ENCODE measurements around the gene RCSD1.

Gene RCSD1

DNA sequence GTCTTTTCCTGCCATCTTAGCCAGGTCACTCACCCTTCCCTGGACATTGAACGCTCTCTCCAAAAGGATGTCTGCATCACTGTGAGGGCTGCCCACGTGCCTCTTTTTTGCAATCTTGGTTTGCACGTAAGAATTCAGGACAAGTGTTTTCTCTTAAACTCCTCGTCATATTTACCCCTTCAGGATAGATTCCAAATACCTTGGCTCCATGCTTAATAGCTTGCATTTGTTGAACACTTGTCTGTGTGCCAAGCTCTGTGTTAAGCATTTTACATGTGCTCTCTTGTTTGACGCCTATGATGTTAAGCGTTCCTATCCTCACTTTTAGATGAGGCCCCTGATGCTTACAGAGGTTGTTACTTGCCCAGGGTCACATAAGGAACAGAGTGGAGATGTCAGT, 29.8 kb downstream of the RCSD1 start:
- Histone ChIP-seq H3K4me3 (no peak overlapping the region), H3K4me2 (peak overlapping the region; percentile 63 to 98 (median 83)), H3K9me3 (replicated peaks in 1 of 11) (no peaks in the 10 kb centered on the region), H4K20me1 (peaks cover 100% of the 10 kb centered on the region in 11 experiments), H3K36me3 (peaks cover 84 to 100% (median 99%) of the 10 kb centered on the region in 11 experiments), H3K9ac (0 out of 22 replicates have a peak overlapping the region, but pooled peaks of 1 of the 11 experiments have one; percentile 0), H3K27ac (peak overlapping the region in 3 of 11 experiments; percentile 1 to 42 (median 7); a peak in 2 of 22 replicates), H3K4me1 (peaks cover 97 to 100% (median 99%) of the 10 kb centered on the region in 10 experiments), H3K27me3 (no peaks in the 10 kb centered on the region)
- TF ChIP-seq Cebpa-rat (IDR thresholded peaks at IDR 0.05): no peak

DNA sequence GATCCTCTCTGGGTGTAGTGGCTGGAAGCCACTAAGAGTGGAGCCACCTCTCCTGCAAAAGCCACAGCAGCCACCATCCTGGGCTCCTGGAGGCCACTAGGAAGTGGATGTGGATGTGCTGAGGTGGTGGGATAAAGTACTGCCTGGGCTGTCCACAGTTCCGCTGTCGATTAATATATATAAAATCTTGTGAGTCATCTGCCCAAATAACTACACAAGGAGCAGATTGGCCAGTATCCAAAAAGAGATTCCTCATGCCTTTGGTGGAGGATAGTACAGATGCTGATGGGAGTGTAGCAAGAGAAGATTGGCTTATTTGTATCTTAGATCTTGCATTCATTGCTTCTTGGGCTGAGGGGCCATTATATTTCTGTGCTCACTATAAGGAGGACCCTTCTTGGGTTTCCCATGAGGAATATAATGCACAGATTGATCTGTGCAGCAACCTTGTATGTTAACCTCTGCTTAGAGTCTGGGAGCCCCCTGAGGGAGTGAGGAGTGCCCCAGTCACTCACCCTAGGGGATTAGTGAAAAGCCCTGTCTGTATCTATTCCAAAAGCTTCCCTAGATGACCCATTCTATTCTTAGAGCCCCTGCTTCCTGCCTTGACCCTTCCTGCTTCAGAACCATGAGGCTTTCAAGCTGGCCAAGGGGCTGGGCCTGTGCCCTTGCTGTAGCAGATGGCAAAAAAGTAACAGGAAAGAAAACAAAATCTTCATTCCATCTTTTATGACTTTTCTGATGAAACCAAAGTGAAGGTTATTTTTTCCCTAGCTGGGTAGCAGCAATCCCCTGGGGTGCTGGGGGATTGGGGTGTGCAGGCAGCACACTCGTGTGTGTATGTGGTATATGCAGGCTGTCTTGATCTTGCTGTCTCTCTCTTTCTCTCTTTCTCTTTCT, 31.7 kb downstream of the RCSD1 start:
- H3K27me3 ChIP-seq: no peaks in the 10 kb centered on the region
- peaks cover 84 to 100% (median 99%) of the 10 kb centered on the region in 11 experiments for H3K36me3 ChIP-seq
- no peak for TF ChIP-seq Cebpa-rat (IDR thresholded peaks at IDR 0.05)
- peaks cover 100% of the 10 kb centered on the region in 11 experiments for H4K20me1 ChIP-seq
- H3K9ac ChIP-seq: peak overlapping the region in 7 of 11 experiments; percentile 15 to 61 (median 45); a peak in 11 of 22 replicates
- H3K4me2 ChIP-seq: peak overlapping the region; percentile 63 to 98 (median 83)
- peak overlapping the region in 8 of 11 experiments; percentile 6 to 50 (median 24); a peak in 11 of 22 replicates for H3K27ac ChIP-seq
- H3K9me3 ChIP-seq (replicated peaks in 1 of 11): no peaks in the 10 kb centered on the region
- H3K4me1 ChIP-seq: peaks cover 97 to 100% (median 99%) of the 10 kb centered on the region in 10 experiments
- peak overlapping the region in 2 of 10 experiments; percentile 18 to 35; a peak in 5 of 20 replicates for H3K4me3 ChIP-seq

DNA sequence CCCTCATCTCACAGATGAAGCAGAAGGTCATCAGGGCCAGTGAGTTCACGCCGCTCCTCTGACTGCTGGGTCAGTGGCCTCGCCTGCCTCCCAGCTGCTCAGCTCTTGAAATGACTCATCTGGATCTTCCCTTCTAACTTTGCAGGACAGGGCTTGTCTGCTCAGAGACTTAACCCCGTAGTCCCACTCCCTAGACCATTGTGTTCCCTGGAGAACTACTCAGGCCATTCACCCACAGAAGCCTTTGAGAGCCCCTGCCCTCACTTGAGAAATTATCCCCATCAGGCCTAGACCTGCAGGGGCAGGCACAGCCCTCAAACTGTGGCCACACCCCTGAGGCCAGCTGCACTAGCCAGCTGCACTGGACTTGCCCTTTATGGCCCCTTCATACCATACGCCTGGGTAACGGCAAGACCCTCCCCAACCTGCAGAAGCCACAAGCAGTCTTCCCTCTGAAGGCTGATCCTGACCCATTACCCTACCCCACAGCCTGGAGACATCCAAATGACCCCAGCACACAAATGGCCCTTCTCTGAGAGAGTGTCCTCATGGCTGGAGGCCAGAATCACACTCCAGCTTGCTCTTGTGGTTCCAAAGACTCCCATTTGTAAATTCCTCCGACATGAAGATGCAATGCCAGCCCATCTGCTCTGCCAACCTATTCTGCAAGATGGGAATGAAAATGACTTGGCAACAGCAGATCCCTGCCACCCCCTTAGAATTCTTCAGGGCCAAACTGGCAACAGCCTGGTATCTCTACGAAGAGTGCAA, 33.2 kb downstream of the RCSD1 start:
- peaks cover 79 to 100% (median 99%) of the 10 kb centered on the region in 11 experiments for H3K36me3 ChIP-seq
- H3K4me2 ChIP-seq: peak overlapping the region; percentile 52 to 98 (median 80); a peak in 19 of 22 replicates
- H3K4me1 ChIP-seq: peaks cover 97 to 100% (median 99%) of the 10 kb centered on the region in 10 experiments
- no peak overlapping the region for H3K4me3 ChIP-seq
- H3K9me3 ChIP-seq (replicated peaks in 1 of 11): no peaks in the 10 kb centered on the region
- peak overlapping the region in 2 of 11 experiments; percentile 16 to 50; a peak in 3 of 22 replicates for H3K27ac ChIP-seq
- 0 out of 22 replicates have a peak overlapping the region, but pooled peaks of 1 of the 11 experiments have one; percentile 44 for H3K9ac ChIP-seq
- H4K20me1 ChIP-seq: peaks cover 100% of the 10 kb centered on the region in 11 experiments
- H3K27me3 ChIP-seq: no peaks in the 10 kb centered on the region
- TF ChIP-seq Cebpa-rat (IDR thresholded peaks at IDR 0.05): no peak

DNA sequence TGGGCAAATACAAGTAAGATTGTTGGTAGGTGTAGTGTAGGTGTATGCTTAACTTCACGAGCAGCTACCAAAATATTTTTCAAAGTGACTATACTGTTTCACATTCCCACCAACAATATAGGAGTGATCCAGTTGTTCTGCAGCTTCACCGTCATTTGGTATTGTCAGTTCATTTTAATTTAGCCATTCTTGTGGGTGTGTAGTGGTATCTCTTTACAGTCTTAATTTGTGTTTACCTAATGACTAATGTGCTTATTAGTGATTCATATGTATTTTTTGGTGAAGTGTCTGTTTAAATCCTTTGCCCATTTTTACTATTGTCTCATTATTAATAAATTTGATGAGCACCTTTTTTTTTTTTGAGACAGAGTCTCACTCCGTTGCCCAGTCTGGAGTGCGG, 35.4 kb downstream of the RCSD1 start:
- peak overlapping the region; percentile 52 to 95 (median 68); a peak in 21 of 22 replicates for H3K4me2 ChIP-seq
- TF ChIP-seq Cebpa-rat (IDR thresholded peaks at IDR 0.05): no peak
- H3K4me1 ChIP-seq: peaks cover 94 to 100% (median 100%) of the 10 kb centered on the region in 10 experiments
- H3K9me3 ChIP-seq (replicated peaks in 1 of 11): no peaks in the 10 kb centered on the region
- H3K27ac ChIP-seq: peak overlapping the region in 2 of 11 experiments; percentile 31 to 37; a peak in 3 of 22 replicates
- peaks cover 100% of the 10 kb centered on the region in 11 experiments for H4K20me1 ChIP-seq
- no peaks in the 10 kb centered on the region for H3K27me3 ChIP-seq
- H3K9ac ChIP-seq: peak overlapping the region in 1 of 11 experiments; percentile 21; a peak in 1 of 22 replicates
- H3K36me3 ChIP-seq: peaks cover 76 to 100% (median 99%) of the 10 kb centered on the region in 11 experiments
- no peak overlapping the region for H3K4me3 ChIP-seq

DNA sequence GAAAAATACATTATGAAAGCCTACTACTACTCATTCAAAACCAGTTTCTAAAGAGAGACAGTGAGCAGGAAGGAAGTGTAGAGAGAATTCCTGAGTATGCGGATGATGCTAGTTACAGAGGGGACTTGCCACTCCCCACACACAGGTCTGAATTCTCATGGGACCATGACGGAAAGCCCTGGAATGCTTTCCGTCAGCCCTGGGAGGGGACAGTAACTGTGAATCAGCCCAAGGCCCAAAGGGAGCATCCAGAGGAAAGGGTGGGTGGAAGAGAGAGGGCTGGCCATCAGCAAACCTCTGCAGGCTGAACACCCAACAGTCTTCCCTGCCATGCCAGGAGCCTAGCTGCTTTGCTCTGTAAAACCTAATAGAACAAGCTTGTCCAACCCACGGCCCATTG, 36.4 kb downstream of the RCSD1 start:
- H4K20me1 ChIP-seq: peaks cover 100% of the 10 kb centered on the region in 11 experiments

DNA sequence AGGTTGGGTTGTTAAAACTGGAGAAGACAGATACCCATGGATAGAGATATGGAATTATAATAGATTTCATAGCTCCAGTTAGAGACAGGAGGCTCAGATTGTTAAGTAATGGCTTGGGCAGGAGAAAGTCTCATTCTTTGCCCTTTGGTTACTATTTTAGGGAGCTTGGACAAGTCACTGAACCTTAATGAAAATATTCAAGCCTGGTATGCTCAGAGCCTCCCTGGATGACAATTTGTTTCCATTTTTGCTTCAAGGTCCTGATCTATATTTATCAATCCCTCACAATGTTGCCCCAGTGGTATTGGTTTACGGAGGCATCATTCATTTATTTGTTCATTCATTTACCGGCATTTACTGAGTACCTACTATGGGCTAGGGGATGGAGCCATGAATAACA, 37.5 kb downstream of the RCSD1 start:
- H4K20me1 ChIP-seq: peaks cover 100% of the 10 kb centered on the region in 11 experiments
- peak overlapping the region; percentile 41 to 95 (median 68); a peak in 21 of 22 replicates for H3K4me2 ChIP-seq
- H3K9me3 ChIP-seq (replicated peaks in 1 of 11): no peaks in the 10 kb centered on the region
- H3K4me1 ChIP-seq: peaks cover 89 to 100% (median 98%) of the 10 kb centered on the region in 10 experiments
- no peak for TF ChIP-seq Cebpa-rat (IDR thresholded peaks at IDR 0.05)
- H3K27me3 ChIP-seq: no peaks in the 10 kb centered on the region
- peak overlapping the region in 4 of 11 experiments; percentile 4 to 17 (median 10); a peak in 3 of 22 replicates for H3K27ac ChIP-seq
- no peak overlapping the region for H3K4me3 ChIP-seq
- H3K9ac ChIP-seq: 0 out of 22 replicates have a peak overlapping the region, but pooled peaks of 1 of the 11 experiments have one; percentile 20
- peaks cover 85 to 100% (median 100%) of the 10 kb centered on the region in 11 experiments for H3K36me3 ChIP-seq

More for the DNA sequence above, 36.4 kb downstream of the RCSD1 start:
- H3K9me3 ChIP-seq (replicated peaks in 1 of 11): no peaks in the 10 kb centered on the region
- peak overlapping the region; percentile 52 to 95 (median 68) for H3K4me2 ChIP-seq
- H3K36me3 ChIP-seq: peaks cover 81 to 100% (median 99%) of the 10 kb centered on the region in 11 experiments
- peaks cover 91 to 100% (median 100%) of the 10 kb centered on the region in 10 experiments for H3K4me1 ChIP-seq
- peak overlapping the region in 9 of 11 experiments; percentile 5 to 45 (median 24); a peak in 13 of 22 replicates for H3K27ac ChIP-seq
- H3K9ac ChIP-seq: peak overlapping the region in 4 of 11 experiments; percentile 11 to 24 (median 19); a peak in 4 of 22 replicates
- no peaks in the 10 kb centered on the region for H3K27me3 ChIP-seq
- no peak for TF ChIP-seq Cebpa-rat (IDR thresholded peaks at IDR 0.05)
- H3K4me3 ChIP-seq: no peak overlapping the region

DNA sequence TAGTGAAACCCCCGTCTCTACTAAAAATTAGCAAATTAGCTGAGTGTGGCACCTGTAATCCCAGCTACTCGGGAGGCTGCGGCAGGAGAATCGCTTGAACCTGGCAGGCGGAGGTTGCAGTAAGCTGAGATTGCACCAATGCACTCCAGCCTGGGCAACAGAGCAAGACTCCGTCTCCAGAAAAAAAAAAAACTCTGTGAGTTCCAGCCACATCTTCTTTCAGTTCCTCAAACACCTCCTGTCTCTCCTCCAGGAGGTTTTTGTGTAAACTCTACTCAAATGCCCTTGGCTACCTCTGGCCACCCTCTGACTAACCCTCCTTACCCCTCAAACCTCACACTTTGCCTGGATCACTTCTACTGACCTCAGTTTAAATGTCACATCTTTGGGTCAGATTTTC, 38.1 kb downstream of the RCSD1 start:
- H3K4me2 ChIP-seq: peak overlapping the region; percentile 41 to 95 (median 68); a peak in 21 of 22 replicates
- no peaks in the 10 kb centered on the region for H3K9me3 ChIP-seq (replicated peaks in 1 of 11)
- peaks cover 83 to 100% (median 98%) of the 10 kb centered on the region in 10 experiments for H3K4me1 ChIP-seq
- H3K27me3 ChIP-seq: no peaks in the 10 kb centered on the region
- H3K36me3 ChIP-seq: peaks cover 85 to 100% (median 100%) of the 10 kb centered on the region in 11 experiments
- peak overlapping the region in 2 of 11 experiments; percentile 17 to 25; a peak in 2 of 22 replicates for H3K27ac ChIP-seq
- H4K20me1 ChIP-seq: peaks cover 100% of the 10 kb centered on the region in 11 experiments
- no peak overlapping the region for H3K4me3 ChIP-seq
- H3K9ac ChIP-seq: no peak overlapping the region
- TF ChIP-seq Cebpa-rat (IDR thresholded peaks at IDR 0.05): no peak
